KMS-11 (cell line): ENCODE results near the gene PNMA8C.

Experiments
- H2AFZ ChIP-seq: fragments of 200-600 bp; sonication (generic); 2 replicates; pipeline ENCODE4 v1.6.1; 2016; ENCODE audit warnings: antibody characterized with exemption, mixed run types, low read depth
- H3K27ac ChIP-seq: fragments of 200-600 bp; sonication (generic); 2 replicates; pipeline ENCODE4 v1.6.1; 2016; ENCODE audit warnings: mild to moderate bottlenecking, mixed run types
- H3K27me3 ChIP-seq: fragments of 200-600 bp; sonication (generic); 2 replicates; pipeline ENCODE4 v1.6.1; 2017; ENCODE audit warnings: mild to moderate bottlenecking, low read depth, mixed run types, moderate library complexity; ENCODE audit not compliant: insufficient read depth
- H3K36me3 ChIP-seq: fragments of 200-600 bp; sonication (generic); 2 replicates; pipeline ENCODE4 v1.6.1; 2017; ENCODE audit warnings: mild to moderate bottlenecking, mixed run types; ENCODE audit not compliant: insufficient read depth
- H3K4me1 ChIP-seq: fragments of 200-600 bp; sonication (generic); 2 replicates; pipeline ENCODE4 v1.6.1; 2016; ENCODE audit warnings: mild to moderate bottlenecking, low read depth, mixed run types; ENCODE audit not compliant: poor library complexity, severe bottlenecking
- H3K4me2 ChIP-seq: fragments of 200-600 bp; sonication (generic); 2 replicates; pipeline ENCODE4 v1.7.0; 2016; ENCODE audit warnings: mild to moderate bottlenecking, mixed run types
- H3K4me3 ChIP-seq: fragments of 200-600 bp; sonication (generic); IDR thresholded peaks from 2 replicates; pipeline ENCODE4 v1.6.1; 2017; ENCODE audit warnings: low read depth, low read length, mixed read lengths; ENCODE audit not compliant: insufficient read depth
- H3K79me2 ChIP-seq: fragments of 200-600 bp; sonication (generic); 2 replicates; pipeline ENCODE4 v1.6.1; 2016; ENCODE audit warnings: low read depth, mixed run types; ENCODE audit not compliant: insufficient read depth
- H3K9ac ChIP-seq: fragments of 200-600 bp; sonication (generic); 2 replicates; pipeline ENCODE4 v1.6.1; 2016; ENCODE audit warnings: mild to moderate bottlenecking, mixed run types
- H4K20me1 ChIP-seq: fragments of 200-600 bp; sonication (generic); 2 replicates; pipeline ENCODE4 v1.6.1; 2016; ENCODE audit warnings: mild to moderate bottlenecking, mixed run types; ENCODE audit not compliant: insufficient read depth
- TF ChIP-seq, protein P1 (sequence below): fragments of 200-600 bp; sonication (generic); conservative IDR thresholded peaks from 2 replicates; pipeline ENCODE4 v1.6.1; 2017; ENCODE audit warnings: low read depth, mild to moderate bottlenecking, antibody characterized with exemption, low read length, moderate library complexity, mixed read lengths

Gene PNMA8C

GRCh38 chr19:46460055-46460454, 31.3 kb upstream of the PNMA8C start:
- no peak overlapping the region for H3K4me2 ChIP-seq
- peaks cover 61% of the 10 kb centered on the region; the same call in 1 of the 2 replicates for H3K27me3 ChIP-seq
- H3K36me3 ChIP-seq: no peaks in the 10 kb centered on the region

GRCh38 chr19:46456930-46457329, 28.2 kb upstream of the PNMA8C start:
- TF ChIP-seq, protein P1, sequence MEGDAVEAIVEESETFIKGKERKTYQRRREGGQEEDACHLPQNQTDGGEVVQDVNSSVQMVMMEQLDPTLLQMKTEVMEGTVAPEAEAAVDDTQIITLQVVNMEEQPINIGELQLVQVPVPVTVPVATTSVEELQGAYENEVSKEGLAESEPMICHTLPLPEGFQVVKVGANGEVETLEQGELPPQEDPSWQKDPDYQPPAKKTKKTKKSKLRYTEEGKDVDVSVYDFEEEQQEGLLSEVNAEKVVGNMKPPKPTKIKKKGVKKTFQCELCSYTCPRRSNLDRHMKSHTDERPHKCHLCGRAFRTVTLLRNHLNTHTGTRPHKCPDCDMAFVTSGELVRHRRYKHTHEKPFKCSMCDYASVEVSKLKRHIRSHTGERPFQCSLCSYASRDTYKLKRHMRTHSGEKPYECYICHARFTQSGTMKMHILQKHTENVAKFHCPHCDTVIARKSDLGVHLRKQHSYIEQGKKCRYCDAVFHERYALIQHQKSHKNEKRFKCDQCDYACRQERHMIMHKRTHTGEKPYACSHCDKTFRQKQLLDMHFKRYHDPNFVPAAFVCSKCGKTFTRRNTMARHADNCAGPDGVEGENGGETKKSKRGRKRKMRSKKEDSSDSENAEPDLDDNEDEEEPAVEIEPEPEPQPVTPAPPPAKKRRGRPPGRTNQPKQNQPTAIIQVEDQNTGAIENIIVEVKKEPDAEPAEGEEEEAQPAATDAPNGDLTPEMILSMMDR: no peak
- no peak overlapping the region for H3K27ac ChIP-seq
- no peaks in the 10 kb centered on the region for H3K4me1 ChIP-seq
- no peak overlapping the region for H3K9ac ChIP-seq
- H3K79me2 ChIP-seq: no peaks in the 10 kb centered on the region
- H3K36me3 ChIP-seq: no peaks in the 10 kb centered on the region
- no peak overlapping the region for H2AFZ ChIP-seq
- H3K4me2 ChIP-seq: no peak overlapping the region
- no peaks in the 10 kb centered on the region for H4K20me1 ChIP-seq
- peaks cover 49% of the 10 kb centered on the region; the same call in 1 of the 2 replicates for H3K27me3 ChIP-seq
- H3K4me3 ChIP-seq: no peak overlapping the region

More at GRCh38 chr19:46460055-46460454, 31.3 kb upstream of the PNMA8C start:
- Histone ChIP-seq H4K20me1 (no peaks in the 10 kb centered on the region), H3K9ac (no peak overlapping the region), H3K4me1 (no peaks in the 10 kb centered on the region), H2AFZ (no peak overlapping the region), H3K79me2 (no peaks in the 10 kb centered on the region), H3K4me3 (no peak overlapping the region), H3K27ac (no peak overlapping the region)
- TF ChIP-seq, protein P1: no peak

DNA sequence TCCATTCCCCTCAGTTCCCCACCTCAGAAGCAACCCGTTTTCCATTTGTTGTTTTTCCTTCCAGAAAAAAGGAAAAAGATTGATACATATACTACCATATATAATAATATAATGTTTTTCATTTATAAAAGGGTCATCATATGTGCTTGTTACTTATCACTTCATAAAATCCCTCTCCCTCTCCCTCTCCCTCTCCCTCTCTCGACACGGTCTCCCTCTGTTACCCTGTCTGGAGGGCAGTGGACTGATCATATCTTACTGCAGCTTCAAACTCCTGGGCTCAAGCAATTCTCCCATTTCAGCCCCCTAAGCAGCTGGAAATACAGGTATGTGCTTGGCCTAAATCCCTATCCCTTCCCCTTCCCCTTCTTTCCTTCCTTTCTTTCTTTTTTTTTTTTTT, 25.5 kb upstream of the PNMA8C start:
- Histone ChIP-seq H4K20me1 (no peaks in the 10 kb centered on the region), H3K4me1 (peaks cover 2% of the 10 kb centered on the region), H3K79me2 (no peaks in the 10 kb centered on the region), H3K4me2 (no peak overlapping the region), H3K27ac (no peak overlapping the region), H3K27me3 (peaks cover 42% of the 10 kb centered on the region; the same call in 1 of the 2 replicates), H3K9ac (no peak overlapping the region), H2AFZ (no peak overlapping the region), H3K4me3 (no peak overlapping the region), H3K36me3 (no peaks in the 10 kb centered on the region)
- TF ChIP-seq, protein P1: no peak

DNA sequence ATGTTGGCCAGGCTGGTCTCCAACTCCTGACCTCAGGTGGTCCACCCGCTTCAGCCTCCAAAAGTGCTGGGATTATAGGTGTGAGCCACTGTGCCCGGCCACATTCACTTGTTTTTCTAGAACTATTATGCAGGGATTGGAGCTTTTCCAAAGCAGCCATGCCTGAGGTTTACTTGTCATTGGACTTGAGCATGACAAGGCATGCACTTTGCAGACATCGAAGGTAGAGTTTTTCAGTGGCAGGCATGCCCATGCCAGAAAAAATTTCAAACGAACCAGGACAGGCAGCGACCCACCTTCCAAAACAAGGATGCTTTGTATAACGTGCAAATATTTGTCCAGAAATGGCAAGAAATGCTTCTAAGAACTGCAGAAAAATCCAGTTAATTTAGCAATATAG, 24.9 kb upstream of the PNMA8C start:
- TF ChIP-seq, protein P1: no peak
- H3K27me3 ChIP-seq: peaks cover 42% of the 10 kb centered on the region; the same call in 1 of the 2 replicates

More for the DNA sequence above, 24.9 kb upstream of the PNMA8C start:
- H3K4me1 ChIP-seq: peaks cover 2% of the 10 kb centered on the region
- H3K4me3 ChIP-seq: no peak overlapping the region
- no peak overlapping the region for H3K9ac ChIP-seq
- no peak overlapping the region for H3K4me2 ChIP-seq
- no peaks in the 10 kb centered on the region for H3K36me3 ChIP-seq
- no peaks in the 10 kb centered on the region for H4K20me1 ChIP-seq
- no peaks in the 10 kb centered on the region for H3K79me2 ChIP-seq
- H2AFZ ChIP-seq: no peak overlapping the region
- no peak overlapping the region for H3K27ac ChIP-seq
